KMS-11 (cell line): ENCODE data around the gene PLEKHA4.
"Not testable (repeated sequence)": the region's sequence is repeated elsewhere in the genome, so short reads cannot be mapped to it uniquely, and the experiment has no call there.

ENCODE experiments used
- H2AFZ ChIP-seq: fragments of 200-600 bp; sonication (generic); 2 replicates; pipeline ENCODE4 v1.6.1; 2016; ENCODE audit warnings: antibody characterized with exemption, mixed run types, low read depth
- H3K27ac ChIP-seq: fragments of 200-600 bp; sonication (generic); 2 replicates; pipeline ENCODE4 v1.6.1; 2016; ENCODE audit warnings: mild to moderate bottlenecking, mixed run types
- H3K27me3 ChIP-seq: fragments of 200-600 bp; sonication (generic); 2 replicates; pipeline ENCODE4 v1.6.1; 2017; ENCODE audit warnings: mild to moderate bottlenecking, low read depth, mixed run types, moderate library complexity; ENCODE audit not compliant: insufficient read depth
- H3K36me3 ChIP-seq: fragments of 200-600 bp; sonication (generic); 2 replicates; pipeline ENCODE4 v1.6.1; 2017; ENCODE audit warnings: mild to moderate bottlenecking, mixed run types; ENCODE audit not compliant: insufficient read depth
- H3K4me1 ChIP-seq: fragments of 200-600 bp; sonication (generic); 2 replicates; pipeline ENCODE4 v1.6.1; 2016; ENCODE audit warnings: mild to moderate bottlenecking, low read depth, mixed run types; ENCODE audit not compliant: poor library complexity, severe bottlenecking
- H3K4me2 ChIP-seq: fragments of 200-600 bp; sonication (generic); 2 replicates; pipeline ENCODE4 v1.7.0; 2016; ENCODE audit warnings: mild to moderate bottlenecking, mixed run types
- H3K4me3 ChIP-seq: fragments of 200-600 bp; sonication (generic); IDR thresholded peaks from 2 replicates; pipeline ENCODE4 v1.6.1; 2017; ENCODE audit warnings: low read depth, low read length, mixed read lengths; ENCODE audit not compliant: insufficient read depth
- H3K79me2 ChIP-seq: fragments of 200-600 bp; sonication (generic); 2 replicates; pipeline ENCODE4 v1.6.1; 2016; ENCODE audit warnings: low read depth, mixed run types; ENCODE audit not compliant: insufficient read depth
- H3K9ac ChIP-seq: fragments of 200-600 bp; sonication (generic); 2 replicates; pipeline ENCODE4 v1.6.1; 2016; ENCODE audit warnings: mild to moderate bottlenecking, mixed run types
- H4K20me1 ChIP-seq: fragments of 200-600 bp; sonication (generic); 2 replicates; pipeline ENCODE4 v1.6.1; 2016; ENCODE audit warnings: mild to moderate bottlenecking, mixed run types; ENCODE audit not compliant: insufficient read depth
- TF ChIP-seq, protein P1 (sequence below): fragments of 200-600 bp; sonication (generic); conservative IDR thresholded peaks from 2 replicates; pipeline ENCODE4 v1.6.1; 2017; ENCODE audit warnings: low read depth, mild to moderate bottlenecking, antibody characterized with exemption, low read length, moderate library complexity, mixed read lengths

The PLEKHA4 gene

DNA sequence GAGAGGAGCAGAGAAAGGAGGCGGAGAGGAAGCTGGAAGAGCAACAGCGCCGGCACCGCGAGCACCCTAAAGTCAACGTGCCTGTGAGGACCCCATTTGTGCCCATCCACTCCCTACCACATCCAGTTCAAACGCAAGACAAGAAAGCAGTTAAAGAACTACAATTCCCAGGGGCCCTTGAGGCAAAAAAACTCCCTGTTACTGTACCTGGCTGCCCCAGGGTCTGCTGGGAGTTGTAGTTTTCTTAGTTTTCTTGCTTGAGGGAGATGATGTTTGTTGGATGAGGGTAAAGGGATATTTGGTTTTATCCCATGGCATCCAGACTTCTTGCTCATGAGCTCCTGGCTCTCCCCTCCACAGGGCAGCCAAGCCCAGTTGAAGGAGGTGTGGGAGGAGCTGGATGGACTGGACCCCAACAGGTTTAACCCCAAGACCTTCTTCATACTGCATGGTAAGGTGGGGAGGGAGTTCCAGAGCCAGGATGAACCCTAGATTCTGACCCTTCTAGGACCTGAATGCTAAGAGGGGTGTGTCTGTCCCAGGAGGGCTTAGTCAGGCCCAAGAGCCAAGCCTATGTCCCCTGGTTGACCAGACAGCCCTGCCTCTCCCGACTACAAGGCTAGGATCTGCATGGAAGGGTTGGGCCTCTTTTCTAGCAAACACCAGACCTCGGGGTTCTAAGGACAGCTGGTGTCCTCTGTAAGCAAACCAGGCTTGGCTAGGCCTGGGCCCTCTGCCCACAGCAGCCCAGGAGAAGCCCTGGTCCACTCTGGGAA lies 44.9 kb upstream of the PLEKHA4 start:
- no peak overlapping the region for H2AFZ ChIP-seq
- no peaks in the 10 kb centered on the region for H3K27me3 ChIP-seq
- H3K36me3 ChIP-seq, result no peaks in the 10 kb centered on the region
- no peaks in the 10 kb centered on the region for H4K20me1 ChIP-seq
- TF ChIP-seq, protein P1, sequence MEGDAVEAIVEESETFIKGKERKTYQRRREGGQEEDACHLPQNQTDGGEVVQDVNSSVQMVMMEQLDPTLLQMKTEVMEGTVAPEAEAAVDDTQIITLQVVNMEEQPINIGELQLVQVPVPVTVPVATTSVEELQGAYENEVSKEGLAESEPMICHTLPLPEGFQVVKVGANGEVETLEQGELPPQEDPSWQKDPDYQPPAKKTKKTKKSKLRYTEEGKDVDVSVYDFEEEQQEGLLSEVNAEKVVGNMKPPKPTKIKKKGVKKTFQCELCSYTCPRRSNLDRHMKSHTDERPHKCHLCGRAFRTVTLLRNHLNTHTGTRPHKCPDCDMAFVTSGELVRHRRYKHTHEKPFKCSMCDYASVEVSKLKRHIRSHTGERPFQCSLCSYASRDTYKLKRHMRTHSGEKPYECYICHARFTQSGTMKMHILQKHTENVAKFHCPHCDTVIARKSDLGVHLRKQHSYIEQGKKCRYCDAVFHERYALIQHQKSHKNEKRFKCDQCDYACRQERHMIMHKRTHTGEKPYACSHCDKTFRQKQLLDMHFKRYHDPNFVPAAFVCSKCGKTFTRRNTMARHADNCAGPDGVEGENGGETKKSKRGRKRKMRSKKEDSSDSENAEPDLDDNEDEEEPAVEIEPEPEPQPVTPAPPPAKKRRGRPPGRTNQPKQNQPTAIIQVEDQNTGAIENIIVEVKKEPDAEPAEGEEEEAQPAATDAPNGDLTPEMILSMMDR, result no peak
- no peak overlapping the region for H3K9ac ChIP-seq
- no peak overlapping the region for H3K27ac ChIP-seq
- no peaks in the 10 kb centered on the region for H3K4me1 ChIP-seq
- no peak overlapping the region for H3K4me3 ChIP-seq
- H3K4me2 ChIP-seq, result no peak overlapping the region
- H3K79me2 ChIP-seq, result no peaks in the 10 kb centered on the region

DNA sequence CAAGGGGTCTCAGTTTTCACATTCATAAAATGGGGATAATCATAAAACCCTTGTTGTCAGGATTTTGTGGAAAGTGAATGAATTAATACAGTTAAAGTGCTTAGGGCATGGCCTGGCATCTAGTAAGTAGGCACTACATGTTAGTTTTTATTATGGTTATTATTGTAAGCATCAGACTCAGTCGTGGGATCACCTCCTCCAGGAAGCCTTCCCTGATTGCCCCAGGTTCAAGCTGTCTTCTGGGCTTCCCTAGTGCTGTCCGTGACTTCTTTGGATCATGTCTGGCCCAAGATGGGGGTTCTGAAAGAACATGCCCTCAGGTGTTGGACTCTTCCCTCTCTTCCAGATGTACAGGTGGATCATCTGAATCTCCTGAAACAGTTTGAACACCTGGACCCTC lies 42.4 kb upstream of the PLEKHA4 start:
- Histone ChIP-seq H2AFZ (no peak overlapping the region), H4K20me1 (no peaks in the 10 kb centered on the region), H3K27ac (no peak overlapping the region), H3K4me3 (no peak overlapping the region), H3K4me2 (no peak overlapping the region), H3K27me3 (no peaks in the 10 kb centered on the region), H3K79me2 (no peaks in the 10 kb centered on the region), H3K9ac (no peak overlapping the region), H3K36me3 (no peaks in the 10 kb centered on the region), H3K4me1 (no peaks in the 10 kb centered on the region)
- TF ChIP-seq, protein P1, result no peak

DNA sequence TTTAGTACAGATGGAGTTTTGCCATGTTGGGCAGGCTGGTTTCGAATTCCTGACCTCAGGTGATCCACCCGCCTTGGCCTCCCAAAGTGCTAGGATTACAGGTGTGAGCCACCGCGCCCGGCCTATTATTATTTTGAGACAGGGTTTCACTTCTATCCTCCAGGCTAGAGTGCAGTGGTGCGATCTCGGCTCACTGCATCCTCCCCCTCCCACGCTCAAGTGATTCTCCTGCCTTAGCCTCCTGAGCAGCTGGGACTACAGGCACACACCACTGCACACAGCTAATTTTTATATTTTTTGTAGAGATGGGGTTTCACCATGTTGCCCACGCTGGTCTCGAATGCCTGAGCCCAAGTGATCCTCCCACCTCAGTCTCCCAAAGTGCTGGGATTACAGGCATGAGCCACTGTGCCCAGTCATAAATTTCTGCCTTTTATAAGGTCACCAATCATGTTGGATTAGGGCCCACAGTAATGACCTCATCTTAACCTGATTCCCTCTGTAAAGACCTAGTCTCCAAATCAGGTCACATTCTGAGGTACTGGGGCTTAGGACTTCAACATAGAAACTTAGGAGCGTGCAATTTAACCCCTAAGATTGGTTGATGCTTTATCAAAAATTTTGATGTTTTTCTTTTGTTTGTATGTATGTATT lies 41.1 kb upstream of the PLEKHA4 start:
- not testable (repeated sequence) for H3K27ac ChIP-seq, H2AFZ ChIP-seq, H4K20me1 ChIP-seq, H3K4me2 ChIP-seq, H3K27me3 ChIP-seq, H3K4me3 ChIP-seq, H3K9ac ChIP-seq, H3K36me3 ChIP-seq, H3K4me1 ChIP-seq, H3K79me2 ChIP-seq

DNA sequence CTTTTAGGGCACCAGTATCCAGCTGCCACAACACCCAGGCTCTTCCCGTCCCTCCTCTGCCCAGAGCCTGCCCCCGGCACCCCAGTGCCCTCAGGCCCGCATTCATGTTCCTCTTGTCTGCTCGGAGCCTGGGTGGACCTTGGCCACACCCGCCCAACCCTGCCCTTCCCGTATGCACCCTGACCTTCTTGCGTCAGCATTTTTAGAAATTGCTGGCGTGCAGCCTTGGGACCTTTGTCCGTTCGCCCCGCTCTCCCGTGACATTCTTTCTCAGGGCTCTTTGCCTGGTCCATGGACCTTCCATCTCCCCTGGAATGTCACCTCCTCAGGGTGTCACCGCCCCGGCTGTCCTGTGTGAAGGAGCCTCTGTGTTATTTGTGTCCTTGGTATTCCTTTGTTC lies 39.3 kb upstream of the PLEKHA4 start:
- Histone ChIP-seq H3K79me2 (no peaks in the 10 kb centered on the region), H3K4me1 (no peaks in the 10 kb centered on the region), H3K4me3 (no peak overlapping the region), H2AFZ (no peak overlapping the region), H3K27me3 (no peaks in the 10 kb centered on the region), H3K36me3 (no peaks in the 10 kb centered on the region), H3K27ac (no peak overlapping the region), H3K9ac (no peak overlapping the region), H3K4me2 (no peak overlapping the region), H4K20me1 (no peaks in the 10 kb centered on the region)
- TF ChIP-seq, protein P1, result no peak

DNA sequence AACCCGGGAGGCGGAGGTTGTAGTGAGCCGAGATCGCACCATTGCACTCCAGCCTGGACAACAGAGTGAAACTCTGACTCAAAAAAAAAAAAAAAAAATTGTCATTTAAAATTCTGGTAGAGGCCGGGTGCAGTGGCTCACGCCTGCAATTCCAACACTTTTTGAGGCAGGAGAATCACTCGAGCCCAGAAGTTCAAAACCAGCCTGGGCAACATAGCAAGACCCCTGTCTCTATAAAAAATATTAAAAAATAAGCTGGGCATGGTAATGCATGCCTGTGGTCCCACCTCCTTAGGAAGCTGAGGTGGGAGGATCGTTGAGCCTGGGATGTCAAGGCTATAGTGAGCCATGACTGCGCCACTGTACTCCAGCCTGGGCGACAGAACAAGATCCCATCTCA lies 37.9 kb upstream of the PLEKHA4 start:
- Histone ChIP-seq H3K36me3 (no peaks in the 10 kb centered on the region), H2AFZ (no peak overlapping the region), H3K79me2 (no peaks in the 10 kb centered on the region), H3K27ac (no peak overlapping the region), H3K9ac (no peak overlapping the region), H3K4me1 (no peaks in the 10 kb centered on the region), H3K4me2 (no peak overlapping the region), H3K4me3 (no peak overlapping the region), H4K20me1 (no peaks in the 10 kb centered on the region), H3K27me3 (no peaks in the 10 kb centered on the region)
- TF ChIP-seq, protein P1, result no peak
